Measurements from ENCODE around the gene WWOX.

Gene WWOX

DNA sequence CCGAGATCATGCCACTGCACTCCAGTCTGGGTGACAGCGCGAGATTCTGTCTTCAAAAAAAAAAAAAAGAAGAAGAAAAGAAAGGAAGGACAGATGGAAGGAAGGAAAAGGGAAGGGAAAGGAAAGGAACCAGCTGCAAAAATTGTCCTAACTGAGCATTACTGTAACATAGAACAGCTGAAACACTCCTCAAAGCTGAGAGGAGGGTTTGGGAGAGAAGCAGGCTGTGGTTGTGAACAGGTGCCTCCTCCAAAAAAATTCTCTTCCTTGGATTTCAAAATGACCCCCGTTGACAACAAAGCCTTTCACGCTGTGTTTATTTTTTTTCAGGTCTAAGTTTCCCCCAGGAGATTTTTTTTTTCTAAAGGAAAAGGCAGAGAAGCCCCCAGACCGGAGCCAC, 541.4 kb downstream of the WWOX start:
- TF ChIP-seq, protein P1, sequence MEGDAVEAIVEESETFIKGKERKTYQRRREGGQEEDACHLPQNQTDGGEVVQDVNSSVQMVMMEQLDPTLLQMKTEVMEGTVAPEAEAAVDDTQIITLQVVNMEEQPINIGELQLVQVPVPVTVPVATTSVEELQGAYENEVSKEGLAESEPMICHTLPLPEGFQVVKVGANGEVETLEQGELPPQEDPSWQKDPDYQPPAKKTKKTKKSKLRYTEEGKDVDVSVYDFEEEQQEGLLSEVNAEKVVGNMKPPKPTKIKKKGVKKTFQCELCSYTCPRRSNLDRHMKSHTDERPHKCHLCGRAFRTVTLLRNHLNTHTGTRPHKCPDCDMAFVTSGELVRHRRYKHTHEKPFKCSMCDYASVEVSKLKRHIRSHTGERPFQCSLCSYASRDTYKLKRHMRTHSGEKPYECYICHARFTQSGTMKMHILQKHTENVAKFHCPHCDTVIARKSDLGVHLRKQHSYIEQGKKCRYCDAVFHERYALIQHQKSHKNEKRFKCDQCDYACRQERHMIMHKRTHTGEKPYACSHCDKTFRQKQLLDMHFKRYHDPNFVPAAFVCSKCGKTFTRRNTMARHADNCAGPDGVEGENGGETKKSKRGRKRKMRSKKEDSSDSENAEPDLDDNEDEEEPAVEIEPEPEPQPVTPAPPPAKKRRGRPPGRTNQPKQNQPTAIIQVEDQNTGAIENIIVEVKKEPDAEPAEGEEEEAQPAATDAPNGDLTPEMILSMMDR (IDR thresholded peaks at IDR 0.05; ENCODE audit: low read depth, low read length) = no peak
- no peak overlapping the region for H3K4me3 ChIP-seq (replicated peaks in 1 of 2; ENCODE audit: low read depth in 2 of 2, low read length in 2 of 2)
- DNase-seq (ENCODE audit: low read depth in 2 of 2) = no peak

GRCh38 chr16:78641433-78641832, 542.0 kb downstream of the WWOX start:
- DNase-seq (ENCODE audit: low read depth in 2 of 2) = no peak
- H3K4me3 ChIP-seq (replicated peaks in 1 of 2; ENCODE audit: low read depth in 2 of 2, low read length in 2 of 2) = no peak overlapping the region
- TF ChIP-seq, protein P1 (IDR thresholded peaks at IDR 0.05; ENCODE audit: low read depth, low read length) = no peak

GRCh38 chr16:78642621-78643285, 543.3 kb downstream of the WWOX start:
- no peak for DNase-seq (ENCODE audit: low read depth in 2 of 2)
- no peak overlapping the region for H3K4me3 ChIP-seq (replicated peaks in 1 of 2; ENCODE audit: low read depth in 2 of 2, low read length in 2 of 2)
- TF ChIP-seq, protein P1 (IDR thresholded peaks at IDR 0.05; ENCODE audit: low read depth, low read length) = no peak

- DNase-seq (ENCODE audit: low read depth in 2 of 2) = no peak
- TF ChIP-seq, protein P1 (IDR thresholded peaks at IDR 0.05; ENCODE audit: low read depth, low read length) = no peak
- H3K4me3 ChIP-seq (replicated peaks in 1 of 2; ENCODE audit: low read depth in 2 of 2, low read length in 2 of 2) = no peak overlapping the region
These were observed 546.2 kb downstream of the WWOX start for GRCh38 chr16:78645657-78646056.

DNA sequence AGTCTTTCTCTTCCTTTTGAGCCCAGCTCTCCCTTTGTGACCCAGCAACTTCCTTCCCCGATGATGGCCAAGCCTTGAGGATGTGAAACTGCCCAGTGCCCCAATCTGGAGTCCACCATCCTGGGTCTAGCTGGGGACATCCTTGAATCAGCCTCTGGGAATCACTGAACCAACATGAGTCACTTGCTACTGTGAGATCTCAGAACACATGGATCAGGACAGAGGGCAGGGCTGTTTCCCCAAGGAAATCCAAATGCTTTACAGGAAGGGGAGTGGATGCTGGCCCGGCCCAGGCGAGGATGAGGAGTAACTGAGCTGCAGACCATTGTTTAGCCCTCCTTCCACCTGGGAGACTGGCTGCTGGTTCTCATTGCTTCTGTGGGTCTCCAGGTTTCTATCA, 547.6 kb downstream of the WWOX start:
- TF ChIP-seq, protein P1 (IDR thresholded peaks at IDR 0.05; ENCODE audit: low read depth, low read length) = no peak
- no peak overlapping the region for H3K4me3 ChIP-seq (replicated peaks in 1 of 2; ENCODE audit: low read depth in 2 of 2, low read length in 2 of 2)
- DNase-seq (ENCODE audit: low read depth in 2 of 2) = no peak

DNA sequence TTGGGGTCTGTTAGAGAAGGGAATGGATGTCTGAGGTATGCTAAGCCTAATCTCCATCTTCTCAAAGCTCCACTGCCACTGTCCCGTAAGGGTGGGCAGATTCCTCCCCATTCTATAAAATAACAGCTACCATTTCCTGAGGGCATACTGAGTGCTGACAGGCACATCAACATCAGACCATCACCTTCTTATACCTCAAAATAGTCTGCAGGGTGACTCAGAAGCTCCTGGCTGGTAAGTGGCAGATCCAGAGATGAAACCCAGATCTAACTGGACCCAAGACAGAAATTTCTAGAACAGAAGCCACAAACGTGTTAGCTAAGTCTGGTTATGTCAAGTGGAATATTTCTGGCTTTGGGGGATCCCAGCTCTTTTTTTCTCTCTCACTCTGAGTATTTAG, 548.0 kb downstream of the WWOX start:
- H3K4me3 ChIP-seq (replicated peaks in 1 of 2; ENCODE audit: low read depth in 2 of 2, low read length in 2 of 2) = no peak overlapping the region
- DNase-seq (ENCODE audit: low read depth in 2 of 2) = no peak
- TF ChIP-seq, protein P1 (IDR thresholded peaks at IDR 0.05; ENCODE audit: low read depth, low read length) = no peak

DNA sequence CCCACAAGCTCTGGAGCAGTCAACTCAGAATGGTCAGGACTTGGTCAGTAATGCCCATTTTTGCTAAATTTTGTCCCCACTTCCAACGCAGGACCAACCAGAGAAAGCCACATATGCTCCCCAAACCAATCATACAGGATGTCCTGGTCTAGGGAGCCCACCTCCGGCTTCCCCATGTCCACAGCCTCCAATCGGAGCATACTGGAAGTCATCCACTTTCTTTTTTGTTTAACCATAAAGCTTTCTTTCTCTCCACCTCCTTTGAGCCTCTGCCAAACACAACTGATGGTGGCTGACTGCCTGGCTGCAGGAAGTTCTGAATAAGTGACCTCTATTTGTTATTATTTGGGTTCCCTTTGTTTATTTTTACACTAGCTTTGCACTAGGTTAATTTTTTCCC, 549.1 kb downstream of the WWOX start:
- DNase-seq (ENCODE audit: low read depth in 2 of 2) = peak; percentile 17 to 48
- no peak overlapping the region for H3K4me3 ChIP-seq (replicated peaks in 1 of 2; ENCODE audit: low read depth in 2 of 2, low read length in 2 of 2)

More for the DNA sequence above, 549.1 kb downstream of the WWOX start:
- TF ChIP-seq, protein P1 (IDR thresholded peaks at IDR 0.05; ENCODE audit: low read depth, low read length) = no peak
